HepG2 (cell line): ENCODE measurements around the gene TGM6.

Experiments
- ZNF44 ChIP-seq: sonication (generic); formaldehyde crosslinking; IDR thresholded peaks from 2 replicates; pipeline ENCODE4 v1.5.1; 2020; ENCODE audit warnings: mild to moderate bottlenecking, missing genetic modification reagents
- ZNF530 ChIP-seq: sonication (generic); formaldehyde crosslinking; IDR thresholded peaks from 2 replicates; pipeline ENCODE4 v1.5.0; 2020; ENCODE audit warnings: low read depth, mild to moderate bottlenecking, missing genetic modification reagents

- TF ChIP-seq ZNF530 (CRISPR knock-in tag) (no peak), ZNF44 (CRISPR knock-in tag) (no peak)
Observed at GRCh38 chr20:2401527-2401926, 20.8 kb downstream of the TGM6 start.
